ENCODE measurements around the gene RBPJ. TPM values are rescaled to one million over a fixed set of nuclear protein-coding genes. Genes with fewer than 3 reads are reported as not detected.

RBPJ gene
- total RNA-seq, 1 donor from 2014 or later, result 121 TPM

DNA sequence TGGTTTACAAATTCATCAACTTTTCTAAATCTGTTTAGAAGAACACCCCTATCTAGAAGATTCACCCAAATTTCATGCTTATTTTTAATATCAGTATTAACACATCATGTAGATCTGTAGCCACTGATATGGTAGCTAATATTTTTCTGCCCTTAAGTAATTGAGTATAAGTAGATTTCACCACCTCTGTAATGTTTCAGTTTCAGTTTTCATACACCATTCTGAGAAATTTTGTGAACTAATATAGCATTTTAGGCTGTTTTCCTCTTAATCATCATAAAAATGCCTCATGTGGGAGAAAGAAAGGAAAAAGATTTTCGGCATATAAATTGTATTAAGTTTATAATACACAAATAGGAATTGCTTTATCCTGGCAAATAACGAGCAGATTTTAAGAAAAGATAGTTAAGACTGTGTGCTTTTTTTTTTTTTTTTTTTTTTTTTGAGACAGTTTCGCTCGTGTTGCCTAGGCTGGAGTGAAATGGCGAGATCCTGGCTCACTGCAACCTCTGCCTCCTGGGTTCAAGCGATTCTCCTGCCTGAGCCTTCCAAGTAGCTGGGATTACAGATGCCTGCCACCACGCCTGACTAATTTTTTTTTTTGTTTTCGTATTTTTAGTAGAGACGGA is 21.4 kb upstream of the RBPJ start:
- no peak overlapping the region for H3K4me3 Mint-ChIP-seq (ENCODE audit: unreplicated experiment)
- H3K4me1 Mint-ChIP-seq (ENCODE audit: low read depth, unreplicated experiment), result no peaks in the 10 kb centered on the region
- peaks cover 2% of the 10 kb centered on the region for H3K27me3 Mint-ChIP-seq (ENCODE audit: unreplicated experiment)
- TF ChIP-seq, protein P1, sequence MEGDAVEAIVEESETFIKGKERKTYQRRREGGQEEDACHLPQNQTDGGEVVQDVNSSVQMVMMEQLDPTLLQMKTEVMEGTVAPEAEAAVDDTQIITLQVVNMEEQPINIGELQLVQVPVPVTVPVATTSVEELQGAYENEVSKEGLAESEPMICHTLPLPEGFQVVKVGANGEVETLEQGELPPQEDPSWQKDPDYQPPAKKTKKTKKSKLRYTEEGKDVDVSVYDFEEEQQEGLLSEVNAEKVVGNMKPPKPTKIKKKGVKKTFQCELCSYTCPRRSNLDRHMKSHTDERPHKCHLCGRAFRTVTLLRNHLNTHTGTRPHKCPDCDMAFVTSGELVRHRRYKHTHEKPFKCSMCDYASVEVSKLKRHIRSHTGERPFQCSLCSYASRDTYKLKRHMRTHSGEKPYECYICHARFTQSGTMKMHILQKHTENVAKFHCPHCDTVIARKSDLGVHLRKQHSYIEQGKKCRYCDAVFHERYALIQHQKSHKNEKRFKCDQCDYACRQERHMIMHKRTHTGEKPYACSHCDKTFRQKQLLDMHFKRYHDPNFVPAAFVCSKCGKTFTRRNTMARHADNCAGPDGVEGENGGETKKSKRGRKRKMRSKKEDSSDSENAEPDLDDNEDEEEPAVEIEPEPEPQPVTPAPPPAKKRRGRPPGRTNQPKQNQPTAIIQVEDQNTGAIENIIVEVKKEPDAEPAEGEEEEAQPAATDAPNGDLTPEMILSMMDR (IDR thresholded peaks at IDR 0.05; ENCODE audit: partially characterized antibody, unreplicated experiment), result no peak
- no peaks in the 10 kb centered on the region for H3K9me3 Mint-ChIP-seq (ENCODE audit: unreplicated experiment)
- DNase-seq, result no peak
- H3K27ac Mint-ChIP-seq (ENCODE audit: unreplicated experiment), result no peak overlapping the region
- H3K36me3 Mint-ChIP-seq (ENCODE audit: unreplicated experiment), result no peaks in the 10 kb centered on the region

DNA sequence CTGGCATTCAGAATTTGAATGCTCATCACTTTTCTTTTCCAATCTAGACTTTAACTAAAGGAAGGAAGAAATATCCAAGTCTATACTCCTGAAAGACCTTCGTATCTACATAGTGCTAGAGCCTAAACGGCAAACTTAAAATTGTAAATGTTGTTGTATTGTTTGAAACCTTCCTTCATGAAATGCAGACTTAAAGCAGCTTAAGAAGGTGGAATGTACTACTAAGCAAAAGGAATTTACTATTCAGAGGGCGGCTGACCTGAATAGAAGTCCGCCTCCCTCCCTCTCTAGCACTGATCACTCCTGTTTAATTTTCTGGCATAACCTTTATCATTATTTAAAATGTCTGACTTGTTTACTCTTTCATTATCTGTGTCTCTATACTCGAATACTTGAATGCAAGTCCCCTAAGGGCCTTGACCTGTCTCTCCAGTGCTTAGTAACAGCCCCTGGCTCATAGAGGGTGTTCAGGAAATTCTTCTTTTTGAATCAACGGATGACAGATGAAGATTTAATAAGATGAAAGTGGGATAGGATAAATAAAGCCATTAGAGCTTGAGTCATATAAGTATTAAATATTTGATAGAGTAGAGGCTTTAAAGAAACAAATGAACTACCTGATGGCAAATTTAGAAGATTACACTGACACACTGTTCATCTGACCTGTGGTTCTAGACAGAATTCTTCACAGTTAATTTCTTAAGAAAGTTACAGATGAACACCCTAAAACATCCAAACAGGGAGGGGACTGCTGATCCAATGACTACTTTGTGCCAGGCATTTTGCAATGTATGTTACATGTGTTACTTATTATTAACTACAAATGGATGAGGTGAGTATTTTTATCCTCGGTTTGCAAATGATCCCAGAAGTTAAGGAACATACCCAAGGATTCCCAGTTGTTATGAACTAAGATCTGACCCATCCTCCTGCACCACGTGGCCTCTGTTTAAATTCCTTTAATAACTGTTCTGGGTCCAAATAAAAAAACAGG is 20.2 kb upstream of the RBPJ start:
- Mint-ChIP-seq H3K9me3 (ENCODE audit: unreplicated experiment) (no peaks in the 10 kb centered on the region), H3K27me3 (ENCODE audit: unreplicated experiment) (no peaks in the 10 kb centered on the region), H3K4me3 (ENCODE audit: unreplicated experiment) (no peak overlapping the region), H3K27ac (ENCODE audit: unreplicated experiment) (no peak overlapping the region), H3K36me3 (ENCODE audit: unreplicated experiment) (no peaks in the 10 kb centered on the region), H3K4me1 (ENCODE audit: low read depth, unreplicated experiment) (no peaks in the 10 kb centered on the region)
- TF ChIP-seq, protein P1 (IDR thresholded peaks at IDR 0.05; ENCODE audit: partially characterized antibody, unreplicated experiment), result no peak
- DNase-seq, result no peak

DNA sequence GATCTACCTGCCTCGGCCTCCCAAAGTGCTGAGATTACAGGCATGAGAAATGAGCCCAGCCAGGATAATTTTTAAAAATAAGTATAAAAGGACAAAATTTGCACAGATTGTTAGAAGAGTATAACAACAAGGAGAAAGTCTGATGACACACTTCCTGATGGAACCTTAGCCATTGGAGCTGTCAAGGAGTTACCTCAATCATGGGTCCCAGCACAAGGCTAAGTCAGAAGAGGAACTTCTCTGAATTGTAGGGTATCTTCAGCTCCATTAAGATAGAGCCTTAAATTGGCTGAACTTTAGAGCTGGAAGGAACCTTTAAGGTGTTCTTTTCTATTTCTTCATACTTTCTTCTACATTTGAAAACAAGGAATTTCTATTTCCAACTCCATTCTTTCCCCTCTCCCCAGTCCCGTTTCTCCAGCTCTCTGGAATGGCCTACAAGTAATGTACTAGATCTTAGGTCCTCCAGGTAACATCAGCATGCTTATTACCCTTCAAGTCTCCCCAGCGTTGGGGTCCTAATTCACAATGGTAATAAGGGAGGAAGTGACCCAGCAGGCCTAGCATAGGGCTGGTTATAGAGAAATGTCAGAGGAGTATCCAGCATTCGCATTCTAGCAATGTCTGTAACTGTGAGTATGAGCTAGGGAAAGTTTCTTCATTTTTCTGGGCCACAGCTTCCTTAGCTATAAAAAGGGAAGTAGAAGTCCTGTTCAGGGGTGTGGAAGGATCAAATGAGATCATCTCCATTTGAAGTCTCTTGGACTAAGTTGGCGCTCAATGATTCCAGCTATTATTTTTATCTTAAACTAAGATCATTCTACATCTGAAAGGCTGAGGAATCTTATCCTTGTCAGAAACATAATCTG is 18.5 kb upstream of the RBPJ start:
- Mint-ChIP-seq H3K4me1 (ENCODE audit: low read depth, unreplicated experiment) (no peaks in the 10 kb centered on the region), H3K36me3 (ENCODE audit: unreplicated experiment) (no peaks in the 10 kb centered on the region), H3K27ac (ENCODE audit: unreplicated experiment) (no peak overlapping the region), H3K4me3 (ENCODE audit: unreplicated experiment) (no peak overlapping the region), H3K27me3 (ENCODE audit: unreplicated experiment) (no peaks in the 10 kb centered on the region), H3K9me3 (ENCODE audit: unreplicated experiment) (no peaks in the 10 kb centered on the region)
- TF ChIP-seq, protein P1 (IDR thresholded peaks at IDR 0.05; ENCODE audit: partially characterized antibody, unreplicated experiment), result no peak
- DNase-seq, result no peak

DNA sequence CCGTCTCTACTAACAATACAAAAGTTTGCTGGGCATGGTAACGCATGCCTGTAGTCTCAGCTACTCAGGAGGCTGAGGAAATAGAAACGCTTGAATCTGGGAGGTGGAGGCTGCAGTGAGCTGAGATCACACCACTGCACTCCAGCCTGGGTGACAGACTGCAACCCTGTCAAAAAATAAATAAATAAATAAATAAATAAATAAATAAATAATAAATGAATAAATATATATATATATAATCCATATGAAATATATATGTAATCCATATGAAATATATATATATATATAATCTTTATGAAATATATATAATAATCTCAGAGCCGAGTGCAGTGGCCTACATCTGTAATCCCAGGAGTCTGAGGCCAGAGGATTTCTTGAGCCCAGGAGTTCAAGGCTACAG is 17.8 kb upstream of the RBPJ start:
- H3K9me3 Mint-ChIP-seq (ENCODE audit: unreplicated experiment), result no peaks in the 10 kb centered on the region
- H3K36me3 Mint-ChIP-seq (ENCODE audit: unreplicated experiment), result no peaks in the 10 kb centered on the region
- no peak for DNase-seq
- no peak overlapping the region for H3K4me3 Mint-ChIP-seq (ENCODE audit: unreplicated experiment)
- H3K27me3 Mint-ChIP-seq (ENCODE audit: unreplicated experiment), result no peaks in the 10 kb centered on the region
- TF ChIP-seq, protein P1 (IDR thresholded peaks at IDR 0.05; ENCODE audit: partially characterized antibody, unreplicated experiment), result no peak
- no peak overlapping the region for H3K27ac Mint-ChIP-seq (ENCODE audit: unreplicated experiment)
- H3K4me1 Mint-ChIP-seq (ENCODE audit: low read depth, unreplicated experiment), result no peaks in the 10 kb centered on the region

All from glutamatergic neuron (in vitro differentiated cells).